Amniotic epithelial cell (primary cell): ENCODE data around the gene TERT.
"Not testable (repeated sequence)": the region's sequence is repeated elsewhere in the genome, so short reads cannot be mapped to it uniquely, and the experiment has no call there.

ENCODE experiments used
- DNase-seq: peaks from one replicate; pipeline ENCODE4 v3.0.0-alpha.2; 2010; ENCODE audit warnings: low read depth

TERT gene

GRCh38 chr5:1278656-1279442, 16.0 kb downstream of the TERT start:
- no peak for DNase-seq

GRCh38 chr5:1278216-1278615, 16.7 kb downstream of the TERT start:
- DNase-seq: no peak

- DNase-seq: no peak
Observed at GRCh38 chr5:1277781-1278180, 17.1 kb downstream of the TERT start.

GRCh38 chr5:1277331-1277730, 17.5 kb downstream of the TERT start:
- DNase-seq: no peak

GRCh38 chr5:1276930-1277329, 17.9 kb downstream of the TERT start:
- no peak for DNase-seq

GRCh38 chr5:1275397-1276391, 19.2 kb downstream of the TERT start:
- DNase-seq: not testable (repeated sequence)

- DNase-seq: no peak
Observed at GRCh38 chr5:1274471-1274870, 20.4 kb downstream of the TERT start.

GRCh38 chr5:1273745-1274144, 21.1 kb downstream of the TERT start:
- DNase-seq: no peak

- DNase-seq: no peak
Observed at GRCh38 chr5:1272201-1272600, 22.7 kb downstream of the TERT start.

GRCh38 chr5:1270933-1271914, 23.6 kb downstream of the TERT start:
- no peak for DNase-seq

GRCh38 chr5:1270426-1270825, 24.4 kb downstream of the TERT start:
- no peak for DNase-seq

- no peak for DNase-seq
Observed at GRCh38 chr5:1268666-1269065, 26.2 kb downstream of the TERT start.

GRCh38 chr5:1268056-1268455, 26.8 kb downstream of the TERT start:
- no peak for DNase-seq

GRCh38 chr5:1267464-1267863, 27.4 kb downstream of the TERT start:
- not testable (repeated sequence) for DNase-seq

- no peak for DNase-seq
Observed at GRCh38 chr5:1266791-1267190, 28.1 kb downstream of the TERT start.

- DNase-seq: no peak
Observed at GRCh38 chr5:1265461-1266455, 29.1 kb downstream of the TERT start.

GRCh38 chr5:1265026-1265425, 29.8 kb downstream of the TERT start:
- DNase-seq: no peak

- no peak for DNase-seq
Observed at GRCh38 chr5:1264211-1264610, 30.7 kb downstream of the TERT start.

- DNase-seq: peak; percentile 9
Observed at GRCh38 chr5:1262381-1262780, 32.5 kb downstream of the TERT start.

- DNase-seq: no peak
Observed at GRCh38 chr5:1261643-1262042, 33.2 kb downstream of the TERT start.
